B cell (primary cell): ENCODE data around the gene ARMH3. TPM values are rescaled to one million over a fixed set of nuclear protein-coding genes. Genes with fewer than 3 reads are reported as not detected.

ENCODE experiments used
- ATAC-seq: fragments of 200-7000 bp; cut with Tn5 transposase; one replicate; pipeline ENCODE4 v1.10.0; 2021; ENCODE audit warnings: low read depth, mild to moderate bottlenecking, moderate number of reproducible peaks, moderate library complexity
- CTCF ChIA-PET: fragments of 350-600 bp; sonication (Branson Sonifier 250); formaldehyde crosslinking; loops from one replicate; lab custom pipeline; 2021; ENCODE audit warnings: antibody characterized with exemption, inconsistent platforms; lab: Charles Lee
- POLR2A ChIA-PET: fragments of 350-600 bp; sonication (Branson Sonifier 250); formaldehyde crosslinking; loops from one replicate; lab custom pipeline; 2021; ENCODE audit warnings: antibody characterized with exemption; lab: Charles Lee
- DNase-seq: peaks from one replicate; pipeline ENCODE4 v3.0.0; 2013
- H2AFZ ChIP-seq: 2 replicates; pipeline ENCODE4 v1.6.1; 2012; ENCODE audit warnings: mild to moderate bottlenecking, low read depth, low read length; ENCODE audit not compliant: insufficient read depth, poor library complexity, severe bottlenecking
- H3K27ac ChIP-seq, 2 donors: 1 replicate in 1 of 2; 2 replicates in 1 of 2; pipeline ENCODE4 v1.5.1; 2012 to 2013; ENCODE audit warnings: low read length in 2 of 2, mild to moderate bottlenecking in 2 of 2, moderate library complexity in 1 of 2
- H3K27me3 ChIP-seq, 4 experiments: fragments of 200-600 bp in 1 of 4; sonication (generic) in 1 of 4; replicated peaks in 1 of 4; 1 replicate in 2 of 4; 2 replicates in 2 of 4; pipeline versions ENCODE4 v1.6.1 to v1.7.0; 2013 to 2016; ENCODE audit warnings: low read length in 3 of 4, mild to moderate bottlenecking in 2 of 4, mixed read lengths in 1 of 4, moderate library complexity in 1 of 4; ENCODE audit not compliant: insufficient read depth in 4 of 4, control insufficient read depth in 3 of 4; ENCODE audit errors: control extremely low read depth in 1 of 4
- H3K36me3 ChIP-seq, 2 experiments: replicated peaks in 1 of 2; 1 replicate in 1 of 2; 2 replicates in 1 of 2; pipeline versions ENCODE4 v1.6.1 to v1.7.1; 2013; ENCODE audit warnings: low read length in 1 of 2; ENCODE audit not compliant: insufficient read depth in 2 of 2, control insufficient read depth in 1 of 2; ENCODE audit errors: control extremely low read depth in 1 of 2, extremely low read depth in 1 of 2
- H3K4me1 ChIP-seq, 2 donors: fragments of 200-600 bp in 1 of 2; sonication (generic) in 1 of 2; 1 replicate in 1 of 2; 2 replicates in 1 of 2; pipeline versions ENCODE4 v1.5.1 to v1.6.1; 2013 to 2017; ENCODE audit warnings: low read length in 2 of 2; ENCODE audit not compliant: control insufficient read depth in 2 of 2, insufficient read depth in 2 of 2
- H3K4me2 ChIP-seq: replicated peaks from 2 replicates; pipeline ENCODE3; 2012; ENCODE audit warnings: mild to moderate bottlenecking, low read depth, low read length; ENCODE audit not compliant: poor library complexity, severe bottlenecking
- H3K4me3 ChIP-seq, 5 experiments: fragments of 200-600 bp in 1 of 5; sonication (generic) in 1 of 5; 1 replicate in 3 of 5; 2 replicates in 2 of 5; pipeline versions ENCODE4 v1.5.1 to v1.7.0; 2011 to 2016; ENCODE audit warnings: low read length in 4 of 5, mild to moderate bottlenecking in 4 of 5, low read depth in 2 of 5, control low read depth in 1 of 5, moderate library complexity in 1 of 5; ENCODE audit not compliant: insufficient read depth in 1 of 5; ENCODE audit errors: control extremely low read depth in 1 of 5, extremely low read depth in 1 of 5
- H3K79me2 ChIP-seq: fragments of 200-600 bp; sonication (generic); one replicate; pipeline ENCODE4 v1.6.0; 2016; ENCODE audit warnings: low read length; ENCODE audit not compliant: control insufficient read depth, insufficient read depth
- H3K9ac ChIP-seq: fragments of 200-600 bp; sonication (generic); 2 replicates; pipeline ENCODE4 v1.6.1; 2017; ENCODE audit warnings: mild to moderate bottlenecking, low read length, moderate library complexity
- H3K9me3 ChIP-seq, 3 donors: one replicate each; pipeline versions ENCODE4 v1.6.1 to v1.7.1; 2013; ENCODE audit warnings: low read length in 2 of 3; ENCODE audit not compliant: control insufficient read depth in 2 of 3, insufficient read depth in 1 of 3; ENCODE audit errors: control extremely low read depth in 1 of 3
- H4K20me1 ChIP-seq: 2 replicates; pipeline ENCODE4 v1.6.0; 2012; ENCODE audit warnings: mild to moderate bottlenecking, low read length; ENCODE audit not compliant: insufficient read depth, control insufficient read depth, poor library complexity, severe bottlenecking
- H3K27ac Mint-ChIP-seq: one replicate; pipeline ENCODE4 v1.8.0; 2021; ENCODE audit warnings: mixed read lengths
- H3K27me3 Mint-ChIP-seq: one replicate; pipeline ENCODE4 v1.8.0; 2021; ENCODE audit warnings: mixed read lengths
- H3K4me1 Mint-ChIP-seq: one replicate; pipeline ENCODE4 v1.8.0; 2021; ENCODE audit warnings: mixed read lengths
- H3K4me3 Mint-ChIP-seq: one replicate; pipeline ENCODE4 v1.8.0; 2021; ENCODE audit warnings: mixed read lengths
- H3K9me3 Mint-ChIP-seq: one replicate; pipeline ENCODE4 v1.8.0; 2022; ENCODE audit warnings: mixed read lengths; ENCODE audit not compliant: insufficient read depth
- CTCF ChIP-seq: fragments of 200-600 bp; IDR thresholded peaks from one replicate; pipeline ENCODE4 v1.8.0; 2022; ENCODE audit warnings: antibody characterized with exemption, mild to moderate bottlenecking
- EZH2 ChIP-seq: IDR thresholded peaks from 2 replicates; pipeline ENCODE4 v1.6.1; 2012; ENCODE audit warnings: borderline replicate concordance, low read depth, mild to moderate bottlenecking, moderate library complexity, low read length; ENCODE audit not compliant: insufficient read depth, poor library complexity, severe bottlenecking
- WGBS: methylation state at CpG from one replicate; pipeline ENCODE4 v1.1.5; 2013; ENCODE audit warnings: missing lambda C conversion rate; ENCODE audit not compliant: insufficient coverage; 5-methylcytosine and 5-hydroxymethylcytosine counted together
- intact Hi-C: fragments of 100-400 bp; cut with micrococcal nuclease; formaldehyde crosslinking; loops from one replicate; pipeline ENCODE4 v1.10.0; 2022
- polyA plus RNA-seq: library from polyadenylated mRNA; depleted of rRNA; stranded (reverse); fragments of >200 nt; gene quantifications from 2 replicates; pipeline ENCODE4 v1.2.3, GENCODE V29; 2012
- total RNA-seq, 2 donors: library from RNA; stranded (reverse); fragments of 120-200 nt in 1 of 2; gene quantifications; 1 replicate in 1 of 2; 2 replicates in 1 of 2; pipeline versions ENCODE4 v1.2.3 to v1.2.4, GENCODE V29; 2013 to 2022

ARMH3 gene
- total and polyA plus RNA-seq, 2 donors (not counting 1 experiment from before 2014, with no cell fraction given) = 33.4 to 40.7 TPM

GRCh38 chr10:101818872-101819633 lies 236.9 kb downstream of the ARMH3 start:
- Mint-ChIP-seq H3K4me1 (peaks cover 28% of the 10 kb centered on the region), H3K9me3 (no peaks in the 10 kb centered on the region), H3K27me3 (no peaks in the 10 kb centered on the region), H3K27ac (peak overlapping the region; percentile 99), H3K4me3 (peak overlapping the region; percentile 94)
- Histone ChIP-seq H4K20me1 (peaks cover 41% of the 10 kb centered on the region), H3K4me1 (peaks cover 19 to 23% of the 10 kb centered on the region in 2 donors), H3K4me3 (peak overlapping the region; percentile 49 to 56 (median 52)), H3K36me3 (peaks cover 0 to 2% of the 10 kb centered on the region in 2 experiments), H2AFZ (peak overlapping the region; percentile 86), H3K27ac (peak overlapping the region; percentile 78 to 85), H3K79me2 (peaks cover 60% of the 10 kb centered on the region), H3K9ac (peak overlapping the region; percentile 50), H3K9me3 (no peaks in the 10 kb centered on the region), H3K27me3 (no peaks in the 10 kb centered on the region), H3K4me2 (peak overlapping the region; percentile 79)
- no peak for TF ChIP-seq EZH2
- no peak for TF ChIP-seq CTCF
- DNase-seq (no peak), ATAC-seq (peak; percentile 0)
- POLR2A ChIA-PET = interaction anchor here (1.1 to 6.3 kb wide), 10 partner anchors 11 to 895 kb away, joined by 3 to 102 read pairs (median 4); partner anchors contain the start of genes ARL3, ARMH3, NPM3 and TRIM8
- 20% methylated on average over 13 of the region's 14 CpGs for WGBS
- CTCF ChIA-PET = interaction anchor here (0.9 to 9.6 kb wide), 9 partner anchors 14 to 254 kb away, joined by 3 to 48 read pairs (median 7); partner anchors contain the start of gene NPM3
- intact Hi-C loops = loop anchor here (1.0 to 5.0 kb wide), 9 partner anchors 11 to 893 kb away; partner anchors contain the start of genes ARL3, ARMH3, GBF1 and LDB1
